Measurements from ENCODE around the gene KSR2. TPM values are rescaled to one million over a fixed set of nuclear protein-coding genes. Genes with fewer than 3 reads are reported as not detected.

KSR2 gene
- total RNA-seq (2022; extraction: Qiagen RNA extraction; ENCODE audit: low read depth): 0.78 to 0.84 TPM (median 0.80 TPM) in 5 replicates

GRCh38 chr12:117968826-117969659 is at the start of gene KSR2:
Gene KSR2, minus strand, starts transcription at chr12:117968990. Its CDS starts 735 bp downstream, at chr12:117968255.

DNA sequence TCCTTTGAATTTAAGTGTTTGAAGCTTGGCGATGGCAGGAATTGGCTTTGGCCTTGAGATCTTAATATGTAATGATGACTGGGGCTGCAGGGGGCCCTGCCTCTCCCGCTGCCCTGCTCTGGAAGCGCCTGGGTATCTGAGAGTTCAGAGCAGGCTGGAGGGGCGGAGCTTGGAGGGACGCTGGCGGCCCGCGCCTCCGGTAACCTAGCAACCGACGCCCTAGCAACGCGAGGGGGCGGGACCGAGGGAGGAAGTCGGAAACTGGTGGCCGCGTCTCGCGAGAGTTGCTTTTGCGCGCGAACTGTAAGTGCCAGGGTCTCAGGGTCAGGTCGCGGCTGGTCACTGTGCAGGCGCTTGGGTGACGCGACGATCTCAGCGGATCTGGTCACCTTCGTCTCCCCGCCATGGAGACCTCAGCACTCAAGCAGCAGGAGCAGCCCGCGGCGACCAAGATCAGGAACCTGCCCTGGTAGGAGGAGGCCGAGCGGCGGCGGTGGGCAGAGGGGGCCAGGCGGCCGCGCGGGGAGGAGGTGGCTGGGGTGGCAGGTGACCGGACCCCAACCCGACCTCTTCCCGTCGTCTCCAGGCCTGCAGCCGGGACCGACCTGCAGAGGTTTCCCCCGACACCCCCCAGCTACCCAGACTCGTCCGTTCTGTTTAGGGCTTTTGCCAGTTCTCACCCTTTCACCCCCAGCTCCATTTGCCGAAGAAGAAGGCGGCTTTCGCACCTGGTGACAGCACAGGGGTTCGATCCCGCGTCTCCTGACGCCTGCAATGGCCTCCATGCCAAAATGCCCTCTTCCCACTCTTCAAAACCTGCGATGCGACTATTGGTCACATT is 47.9 kb upstream of the KSR2 start, which contains the start of gene RFC5:
Gene RFC5 (plus strand): TSS at position 280 of the 841 bp plus-strand sequence. CDS start 125 bp downstream, at position 405.

Other genes starting within 250 kb of the KSR2 start
- gene RFC5, start 47.7 kb upstream of the KSR2 start, total RNA-seq (2022; extraction: Qiagen RNA extraction; ENCODE audit: low read depth): 41.4 to 47.4 TPM (median 45.8 TPM) in 5 replicates
- 70.1 to 76.2 TPM (median 74.9 TPM) in 5 replicates for gene WSB2, start 92.2 kb upstream of the KSR2 start, total RNA-seq (2022; extraction: Qiagen RNA extraction; ENCODE audit: low read depth)
- gene VSIG10, start 135.0 kb upstream of the KSR2 start, total RNA-seq (2022; extraction: Qiagen RNA extraction; ENCODE audit: low read depth): 16.9 to 21.6 TPM (median 19.5 TPM) in 5 replicates
- 237 to 296 TPM (median 267 TPM) in 5 replicates for gene PEBP1, start 167.1 kb upstream of the KSR2 start, total RNA-seq (2022; extraction: Qiagen RNA extraction; ENCODE audit: low read depth)

Measured in A549 treated with DMSO at 1 μM for 4 hours (cell line).